ENCODE data around the gene SNIP1. TPM values are rescaled to one million over a fixed set of nuclear protein-coding genes. Genes with fewer than 3 reads are reported as not detected.

Gene SNIP1
- total and polyA plus RNA-seq, 2 of the 8 experiments (the other 6 are each of a cell fraction or from before 2014, with no cell fraction given), result 3.7 to 15.7 TPM

GRCh38 chr1:37567023-37567422 lies 12.9 kb upstream of the SNIP1 start (continued):
- TF ChIP-seq, protein P1, sequence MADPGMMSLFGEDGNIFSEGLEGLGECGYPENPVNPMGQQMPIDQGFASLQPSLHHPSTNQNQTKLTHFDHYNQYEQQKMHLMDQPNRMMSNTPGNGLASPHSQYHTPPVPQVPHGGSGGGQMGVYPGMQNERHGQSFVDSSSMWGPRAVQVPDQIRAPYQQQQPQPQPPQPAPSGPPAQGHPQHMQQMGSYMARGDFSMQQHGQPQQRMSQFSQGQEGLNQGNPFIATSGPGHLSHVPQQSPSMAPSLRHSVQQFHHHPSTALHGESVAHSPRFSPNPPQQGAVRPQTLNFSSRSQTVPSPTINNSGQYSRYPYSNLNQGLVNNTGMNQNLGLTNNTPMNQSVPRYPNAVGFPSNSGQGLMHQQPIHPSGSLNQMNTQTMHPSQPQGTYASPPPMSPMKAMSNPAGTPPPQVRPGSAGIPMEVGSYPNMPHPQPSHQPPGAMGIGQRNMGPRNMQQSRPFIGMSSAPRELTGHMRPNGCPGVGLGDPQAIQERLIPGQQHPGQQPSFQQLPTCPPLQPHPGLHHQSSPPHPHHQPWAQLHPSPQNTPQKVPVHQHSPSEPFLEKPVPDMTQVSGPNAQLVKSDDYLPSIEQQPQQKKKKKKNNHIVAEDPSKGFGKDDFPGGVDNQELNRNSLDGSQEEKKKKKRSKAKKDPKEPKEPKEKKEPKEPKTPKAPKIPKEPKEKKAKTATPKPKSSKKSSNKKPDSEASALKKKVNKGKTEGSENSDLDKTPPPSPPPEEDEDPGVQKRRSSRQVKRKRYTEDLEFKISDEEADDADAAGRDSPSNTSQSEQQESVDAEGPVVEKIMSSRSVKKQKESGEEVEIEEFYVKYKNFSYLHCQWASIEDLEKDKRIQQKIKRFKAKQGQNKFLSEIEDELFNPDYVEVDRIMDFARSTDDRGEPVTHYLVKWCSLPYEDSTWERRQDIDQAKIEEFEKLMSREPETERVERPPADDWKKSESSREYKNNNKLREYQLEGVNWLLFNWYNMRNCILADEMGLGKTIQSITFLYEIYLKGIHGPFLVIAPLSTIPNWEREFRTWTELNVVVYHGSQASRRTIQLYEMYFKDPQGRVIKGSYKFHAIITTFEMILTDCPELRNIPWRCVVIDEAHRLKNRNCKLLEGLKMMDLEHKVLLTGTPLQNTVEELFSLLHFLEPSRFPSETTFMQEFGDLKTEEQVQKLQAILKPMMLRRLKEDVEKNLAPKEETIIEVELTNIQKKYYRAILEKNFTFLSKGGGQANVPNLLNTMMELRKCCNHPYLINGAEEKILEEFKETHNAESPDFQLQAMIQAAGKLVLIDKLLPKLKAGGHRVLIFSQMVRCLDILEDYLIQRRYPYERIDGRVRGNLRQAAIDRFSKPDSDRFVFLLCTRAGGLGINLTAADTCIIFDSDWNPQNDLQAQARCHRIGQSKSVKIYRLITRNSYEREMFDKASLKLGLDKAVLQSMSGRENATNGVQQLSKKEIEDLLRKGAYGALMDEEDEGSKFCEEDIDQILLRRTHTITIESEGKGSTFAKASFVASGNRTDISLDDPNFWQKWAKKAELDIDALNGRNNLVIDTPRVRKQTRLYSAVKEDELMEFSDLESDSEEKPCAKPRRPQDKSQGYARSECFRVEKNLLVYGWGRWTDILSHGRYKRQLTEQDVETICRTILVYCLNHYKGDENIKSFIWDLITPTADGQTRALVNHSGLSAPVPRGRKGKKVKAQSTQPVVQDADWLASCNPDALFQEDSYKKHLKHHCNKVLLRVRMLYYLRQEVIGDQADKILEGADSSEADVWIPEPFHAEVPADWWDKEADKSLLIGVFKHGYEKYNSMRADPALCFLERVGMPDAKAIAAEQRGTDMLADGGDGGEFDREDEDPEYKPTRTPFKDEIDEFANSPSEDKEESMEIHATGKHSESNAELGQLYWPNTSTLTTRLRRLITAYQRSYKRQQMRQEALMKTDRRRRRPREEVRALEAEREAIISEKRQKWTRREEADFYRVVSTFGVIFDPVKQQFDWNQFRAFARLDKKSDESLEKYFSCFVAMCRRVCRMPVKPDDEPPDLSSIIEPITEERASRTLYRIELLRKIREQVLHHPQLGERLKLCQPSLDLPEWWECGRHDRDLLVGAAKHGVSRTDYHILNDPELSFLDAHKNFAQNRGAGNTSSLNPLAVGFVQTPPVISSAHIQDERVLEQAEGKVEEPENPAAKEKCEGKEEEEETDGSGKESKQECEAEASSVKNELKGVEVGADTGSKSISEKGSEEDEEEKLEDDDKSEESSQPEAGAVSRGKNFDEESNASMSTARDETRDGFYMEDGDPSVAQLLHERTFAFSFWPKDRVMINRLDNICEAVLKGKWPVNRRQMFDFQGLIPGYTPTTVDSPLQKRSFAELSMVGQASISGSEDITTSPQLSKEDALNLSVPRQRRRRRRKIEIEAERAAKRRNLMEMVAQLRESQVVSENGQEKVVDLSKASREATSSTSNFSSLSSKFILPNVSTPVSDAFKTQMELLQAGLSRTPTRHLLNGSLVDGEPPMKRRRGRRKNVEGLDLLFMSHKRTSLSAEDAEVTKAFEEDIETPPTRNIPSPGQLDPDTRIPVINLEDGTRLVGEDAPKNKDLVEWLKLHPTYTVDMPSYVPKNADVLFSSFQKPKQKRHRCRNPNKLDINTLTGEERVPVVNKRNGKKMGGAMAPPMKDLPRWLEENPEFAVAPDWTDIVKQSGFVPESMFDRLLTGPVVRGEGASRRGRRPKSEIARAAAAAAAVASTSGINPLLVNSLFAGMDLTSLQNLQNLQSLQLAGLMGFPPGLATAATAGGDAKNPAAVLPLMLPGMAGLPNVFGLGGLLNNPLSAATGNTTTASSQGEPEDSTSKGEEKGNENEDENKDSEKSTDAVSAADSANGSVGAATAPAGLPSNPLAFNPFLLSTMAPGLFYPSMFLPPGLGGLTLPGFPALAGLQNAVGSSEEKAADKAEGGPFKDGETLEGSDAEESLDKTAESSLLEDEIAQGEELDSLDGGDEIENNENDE (IDR thresholded peaks at IDR 0.05; ENCODE audit: insufficient replicate concordance, low read length), result no peak
